HPDE6-E6E7 (cell line): ENCODE results near the gene TXNRD2.
"Not testable (repeated sequence)": the region's sequence is repeated elsewhere in the genome, so short reads cannot be mapped to it uniquely, and the experiment has no call there.

ENCODE experiments used
- DNase-seq: peaks from one replicate; pipeline ENCODE4 v3.0.0; 2011; ENCODE audit warnings: missing footprints; ENCODE audit errors: extremely low spot score

Gene TXNRD2

GRCh38 chr22:19948057-19948760 is 6.6 kb upstream of the TXNRD2 start:
- no peak for DNase-seq

- peak; percentile 32 for DNase-seq
These were observed 1.7 kb upstream of the TXNRD2 start for GRCh38 chr22:19943082-19944026.

GRCh38 chr22:19942157-19943081 is 801 bp upstream of the TXNRD2 start:
- no peak for DNase-seq

DNA sequence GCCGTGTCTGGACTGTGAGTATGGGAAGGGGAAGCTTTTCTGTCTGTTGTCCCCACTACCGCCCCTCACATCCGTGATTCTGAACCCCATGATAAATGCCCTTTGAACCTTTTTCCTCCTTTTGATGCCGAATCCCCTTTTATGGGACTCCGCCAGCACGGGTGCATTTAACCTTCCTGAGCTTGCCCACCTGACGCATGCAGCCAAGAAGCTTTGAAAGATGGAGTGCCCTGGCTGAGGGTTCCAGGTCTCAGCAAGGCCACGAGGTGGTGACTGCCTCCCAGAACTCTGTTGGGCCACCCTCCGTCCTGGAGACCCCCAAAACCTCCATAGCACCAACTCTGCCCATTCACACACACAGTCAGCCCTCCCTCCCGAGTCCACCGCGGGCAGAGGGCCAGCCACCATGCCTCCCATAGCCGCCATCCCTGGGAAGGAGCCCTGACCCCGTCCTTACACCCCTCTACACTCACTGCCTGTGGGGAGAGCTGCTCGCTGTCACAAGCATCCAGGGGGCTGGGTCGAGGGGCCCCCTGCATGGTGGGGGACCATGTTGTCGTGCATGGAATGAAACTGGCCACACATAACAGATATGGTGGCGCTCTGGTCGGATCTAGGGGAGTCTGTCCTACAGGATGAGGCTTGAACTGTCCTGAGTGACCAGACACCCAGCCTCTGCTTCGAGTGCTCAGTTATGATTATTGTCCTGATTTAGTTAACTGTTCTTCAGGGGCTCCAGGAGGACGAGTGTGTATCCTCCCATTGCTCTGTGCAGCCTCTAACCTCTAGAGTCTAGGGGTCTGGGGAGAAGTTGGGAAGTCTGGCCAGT is 868 bp downstream of the TXNRD2 start:
- no peak for DNase-seq

GRCh38 chr22:19937616-19938473 is 3.8 kb downstream of the TXNRD2 start:
- no peak for DNase-seq

DNA sequence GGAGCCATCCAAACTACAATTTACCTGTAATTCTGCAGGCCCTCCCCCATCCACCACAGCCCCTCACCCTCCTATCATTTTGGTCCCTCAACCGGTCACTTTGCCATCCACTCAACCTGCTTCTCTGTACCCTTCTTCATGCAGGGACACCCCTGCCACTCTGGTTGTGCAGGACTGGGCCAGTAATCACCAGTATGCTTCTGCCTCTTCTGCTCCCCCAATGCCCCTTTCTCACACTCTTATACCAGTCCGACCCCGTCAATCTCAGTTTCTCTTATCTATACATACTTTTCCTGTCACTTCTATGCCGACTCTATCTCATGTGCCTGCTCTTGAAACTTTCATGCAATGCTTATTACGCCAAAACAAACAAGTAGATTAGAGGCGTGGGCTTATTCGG is 5.1 kb downstream of the TXNRD2 start:
- DNase-seq: no peak

DNA sequence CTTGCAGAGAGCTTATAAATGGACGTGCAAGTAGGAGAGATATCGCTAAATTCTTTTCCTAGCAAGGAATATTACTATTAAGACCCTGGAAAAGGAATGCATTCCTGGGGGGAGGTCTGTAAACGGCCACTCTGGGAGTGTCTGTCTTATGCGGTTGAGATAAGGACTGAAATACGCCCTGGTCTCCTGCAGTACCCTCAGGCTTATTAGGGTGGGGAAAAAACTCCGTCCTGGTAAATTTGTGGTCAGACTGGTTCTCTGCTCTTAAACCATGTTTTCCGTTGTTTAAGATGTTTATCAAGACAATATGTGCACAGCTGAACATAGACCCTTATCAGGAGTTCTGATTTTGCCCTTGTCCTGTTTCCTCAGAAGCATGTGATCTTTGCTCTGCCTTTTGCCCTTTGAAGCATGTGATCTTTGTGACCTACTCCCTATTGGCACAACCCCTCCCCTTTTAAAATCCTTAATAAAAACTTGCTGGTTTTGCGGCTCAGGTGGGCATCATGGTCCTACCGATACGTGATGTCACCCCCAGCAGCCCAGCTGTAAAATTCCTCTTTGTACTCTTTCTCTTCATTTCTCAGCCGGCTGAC is 6.4 kb downstream of the TXNRD2 start:
- not testable (repeated sequence) for DNase-seq

- DNase-seq: no peak
These were observed 8.0 kb downstream of the TXNRD2 start for GRCh38 chr22:19933341-19934241.

GRCh38 chr22:19932367-19933206 is 9.0 kb downstream of the TXNRD2 start:
- no peak for DNase-seq

DNA sequence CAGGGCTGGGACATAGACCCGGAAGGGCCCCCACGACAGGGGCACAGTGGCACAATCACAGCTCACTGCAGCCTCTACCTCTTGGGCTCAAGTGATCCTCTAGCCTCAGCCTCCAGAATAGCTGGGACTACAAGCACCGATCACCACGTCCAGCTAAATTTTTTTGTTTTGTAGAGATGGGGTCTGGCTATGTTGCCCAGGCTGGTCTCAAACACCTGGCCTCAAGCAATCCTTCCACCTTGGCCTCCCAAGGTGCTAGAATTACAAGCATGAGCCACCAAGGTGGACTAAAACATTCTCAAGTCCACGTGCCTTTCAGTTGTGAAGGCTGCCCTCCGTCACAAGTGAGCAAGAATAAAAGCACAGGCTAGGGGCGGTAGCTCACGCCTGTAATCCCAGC is 10.1 kb downstream of the TXNRD2 start:
- DNase-seq: no peak

- DNase-seq: no peak
These were observed 10.8 kb downstream of the TXNRD2 start for GRCh38 chr22:19930551-19931486.

DNA sequence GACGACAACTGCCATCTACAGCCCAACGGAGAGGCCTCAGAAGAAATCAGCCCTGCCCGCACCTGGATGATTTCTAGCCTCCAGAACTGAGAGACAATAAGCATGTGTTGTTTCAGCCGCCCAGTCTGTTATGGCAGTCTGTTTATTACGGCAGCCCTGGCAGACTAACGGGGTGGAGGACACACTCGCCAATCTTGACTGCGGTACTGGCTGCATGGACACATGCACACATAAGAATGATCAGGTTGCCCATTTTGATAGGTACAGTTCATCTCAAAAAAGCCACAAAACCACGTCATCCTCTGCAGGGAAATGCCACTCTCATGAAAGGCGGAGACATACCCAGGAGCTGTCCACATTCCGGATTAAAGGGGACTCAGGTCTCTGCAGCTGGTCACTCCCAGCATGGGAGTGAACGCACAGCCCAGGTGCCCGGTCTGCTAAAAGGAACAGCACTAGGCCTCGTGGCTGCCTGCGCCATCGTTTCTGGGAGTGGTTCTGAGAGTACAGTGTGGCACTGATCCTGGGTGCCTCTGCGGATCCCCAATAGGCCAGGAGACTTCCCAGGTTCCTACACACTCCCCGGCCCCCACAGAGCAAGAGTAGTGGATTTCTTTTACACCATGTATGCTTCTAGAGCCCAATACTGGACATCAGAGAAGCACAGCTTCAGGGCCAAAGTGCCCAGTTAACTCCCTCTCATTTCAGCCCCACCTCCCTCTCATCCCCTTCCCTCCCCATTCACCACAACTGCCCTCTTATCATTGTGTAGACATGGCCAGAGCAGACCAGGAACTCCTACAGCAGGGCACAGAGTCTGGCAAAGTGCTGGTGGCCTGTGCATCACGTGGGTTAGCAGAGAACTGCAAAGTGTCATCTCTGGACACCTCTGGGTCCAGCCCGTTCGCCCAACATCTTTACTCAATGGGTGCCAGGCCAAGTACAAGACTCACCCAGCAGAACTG is 11.8 kb downstream of the TXNRD2 start:
- DNase-seq: no peak

DNA sequence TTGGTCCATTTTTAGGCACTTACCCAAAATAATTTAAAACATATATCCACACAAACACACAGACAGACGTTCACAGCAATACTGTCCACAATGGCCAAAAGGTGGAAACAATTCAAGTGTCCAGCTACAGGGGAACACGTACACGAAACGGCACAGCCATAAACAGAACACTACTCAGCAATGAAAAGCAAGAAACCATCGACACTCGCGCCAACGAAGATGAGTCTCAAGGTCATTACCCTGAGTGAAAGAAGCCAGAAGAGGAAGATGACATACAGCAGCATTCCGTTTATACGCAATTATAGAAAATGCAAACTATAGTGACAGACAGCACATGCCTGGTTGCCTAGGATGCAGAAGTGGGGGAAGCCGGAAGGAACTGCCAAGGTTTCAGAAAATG is 13.4 kb downstream of the TXNRD2 start:
- DNase-seq: no peak

- DNase-seq: no peak
These were observed 13.9 kb downstream of the TXNRD2 start for GRCh38 chr22:19927696-19928095.

GRCh38 chr22:19926028-19926427 is 15.6 kb downstream of the TXNRD2 start:
- DNase-seq: not testable (repeated sequence)
